Liver (tissue), 3 donors: ENCODE measurements around the gene ZYG11B.

Experiments used
- ATF3 ChIP-seq: IDR thresholded peaks from 2 replicates; pipeline ENCODE4 v1.6.1; 2016; ENCODE audit warnings: antibody characterized with exemption
- CTCF ChIP-seq: fragments of 150-350 bp; IDR thresholded peaks from 2 replicates; pipeline ENCODE4 v1.5.1; 2017; ENCODE audit warnings: improper control_type of control experiment, low read depth, low read length; ENCODE audit not compliant: missing input control
- RAD21 ChIP-seq, 2 donors: IDR thresholded peaks; 2 replicates each; pipeline ENCODE4 v1.6.1; 2016; ENCODE audit warnings: antibody characterized with exemption in 2 of 2, mild to moderate bottlenecking in 2 of 2
- RXRA ChIP-seq, 2 donors: IDR thresholded peaks; 2 replicates each; pipeline ENCODE4 v1.6.1; 2017 to 2018; ENCODE audit warnings: antibody characterized with exemption in 2 of 2, mild to moderate bottlenecking in 1 of 2
- SP1 ChIP-seq: IDR thresholded peaks from 2 replicates; pipeline ENCODE4 v1.6.1; 2018; ENCODE audit warnings: antibody characterized with exemption, mild to moderate bottlenecking
- YY1 ChIP-seq: IDR thresholded peaks from 2 replicates; pipeline ENCODE4 v1.6.1; 2016; ENCODE audit warnings: antibody characterized with exemption, mild to moderate bottlenecking
- donor health status: healthy.
- donor health status: healthy.

GRCh38 chr1:52679048-52679447 is 47.2 kb upstream of the ZYG11B start:
- TF ChIP-seq RXRA (IDR thresholded peaks at IDR 0.05) (no peak), RAD21 (IDR thresholded peaks at IDR 0.05) (no peak), YY1 (no peak), CTCF (no peak), SP1 (no peak), ATF3 (no peak)
